Activated effector memory CD4-positive, alpha-beta T cell treated with Interleukin-2 at 50 U/mL for 16 hours (primary cell): ENCODE data around the gene TMTC3.
A peak's percentile ranks its signal among the peaks of the same experiment; 100 is the strongest.
"Not testable (repeated sequence)": the region's sequence is repeated elsewhere in the genome, so short reads cannot be mapped to it uniquely, and the experiment has no call there.

ENCODE experiments used
- DNase-seq: peaks from one replicate; pipeline ENCODE4 v3.0.0-alpha.2; 2020

Gene TMTC3

GRCh38 chr12:88141774-88142609, at the start of gene TMTC3, which contains the start of gene CEP290:
TSS of gene TMTC3 (plus strand) at chr12:88142307. CDS start at chr12:88148316, 6,009 bp downstream.
TSS of gene CEP290 (minus strand) at chr12:88142088. CDS start at chr12:88141307, 781 bp downstream.
- DNase-seq: peak; percentile 87

- DNase-seq: no peak
Observed at GRCh38 chr12:88092771-88093170, 49.3 kb upstream of the TMTC3 start.

DNA sequence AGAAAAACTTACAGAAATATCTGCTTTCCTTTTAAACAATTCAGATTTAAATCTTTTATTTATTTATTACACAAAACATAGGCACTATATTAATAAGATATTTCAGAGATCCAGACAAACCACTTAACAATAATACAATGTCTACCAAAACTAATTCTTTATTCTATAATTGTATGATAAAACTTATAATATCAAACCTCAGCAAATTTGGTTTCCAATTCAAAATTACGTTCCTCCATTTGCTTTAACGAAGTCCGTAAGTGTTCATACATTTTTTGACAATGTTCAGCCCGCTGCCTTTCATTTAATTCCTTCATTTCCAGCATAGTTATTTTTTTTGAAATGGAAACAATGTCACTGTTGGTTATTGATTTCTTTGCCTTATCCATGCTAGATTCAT, 48.5 kb upstream of the TMTC3 start:
- no peak for DNase-seq

DNA sequence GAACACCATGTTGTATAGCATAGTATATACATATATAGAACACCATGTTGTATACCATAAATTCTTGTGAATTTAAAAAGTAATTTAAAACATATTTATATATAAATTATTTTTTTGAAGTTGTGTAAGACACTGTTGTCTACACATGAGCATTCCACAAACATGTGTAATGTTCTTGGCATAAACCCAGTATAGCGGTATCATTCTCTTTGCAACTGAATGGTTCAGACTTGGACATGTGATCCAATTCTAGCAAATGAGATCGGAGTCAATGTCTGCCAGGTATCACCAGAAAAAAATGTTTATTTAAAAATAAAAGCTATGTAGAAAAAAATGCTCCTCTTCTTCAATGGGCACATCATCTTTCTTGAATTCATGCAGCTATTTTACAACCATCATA, 34.1 kb upstream of the TMTC3 start:
- no peak for DNase-seq

DNA sequence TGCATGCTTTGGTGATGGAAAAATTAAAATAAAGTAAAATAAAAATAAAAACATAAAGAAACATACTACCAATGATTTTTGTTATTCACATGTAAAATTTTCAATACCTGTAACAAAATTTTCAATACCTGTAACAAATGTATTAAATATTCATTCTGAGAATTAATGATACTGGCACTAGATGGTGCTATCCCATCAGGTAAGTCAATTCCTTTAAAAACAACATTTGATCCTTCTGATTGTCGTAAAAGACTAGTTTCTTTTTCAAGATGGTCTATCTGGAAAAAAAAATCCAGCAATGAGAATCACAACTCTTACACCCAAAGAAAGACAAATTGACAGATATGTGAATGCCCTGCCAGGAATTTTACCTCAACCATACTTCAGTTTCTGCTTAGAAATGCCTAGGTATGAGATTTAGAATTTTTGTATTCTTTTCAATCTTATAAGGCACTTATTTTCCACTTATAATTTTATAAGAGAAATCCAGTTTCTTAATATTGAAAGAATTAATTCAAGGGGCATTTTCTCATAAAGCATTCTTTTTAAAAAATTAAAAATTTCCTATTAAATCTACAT, 30.9 kb upstream of the TMTC3 start:
- no peak for DNase-seq

GRCh38 chr12:88113871-88114270, 28.2 kb upstream of the TMTC3 start:
- DNase-seq: no peak

DNA sequence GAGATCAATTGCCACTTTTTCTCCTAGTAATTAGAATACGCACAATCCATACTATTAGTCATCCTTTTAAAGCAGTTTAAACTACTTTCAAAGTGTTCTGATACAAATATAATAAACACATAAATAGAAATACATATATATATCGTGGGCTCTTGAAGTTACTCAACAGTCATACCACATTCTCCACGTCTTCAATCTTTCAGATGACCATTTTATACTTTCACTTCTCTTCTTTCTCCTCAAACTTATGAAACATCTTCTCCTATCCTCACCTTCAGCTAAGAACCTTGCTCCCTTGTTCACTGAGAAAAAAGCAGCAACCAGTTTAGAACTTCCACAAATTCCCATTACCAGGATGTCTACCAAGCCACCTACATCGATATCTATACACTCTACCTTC, 19.4 kb upstream of the TMTC3 start:
- no peak for DNase-seq

GRCh38 chr12:88127099-88127498, 15.0 kb upstream of the TMTC3 start:
- no peak for DNase-seq

- DNase-seq: no peak
Observed at GRCh38 chr12:88127855-88128254, 14.3 kb upstream of the TMTC3 start.

DNA sequence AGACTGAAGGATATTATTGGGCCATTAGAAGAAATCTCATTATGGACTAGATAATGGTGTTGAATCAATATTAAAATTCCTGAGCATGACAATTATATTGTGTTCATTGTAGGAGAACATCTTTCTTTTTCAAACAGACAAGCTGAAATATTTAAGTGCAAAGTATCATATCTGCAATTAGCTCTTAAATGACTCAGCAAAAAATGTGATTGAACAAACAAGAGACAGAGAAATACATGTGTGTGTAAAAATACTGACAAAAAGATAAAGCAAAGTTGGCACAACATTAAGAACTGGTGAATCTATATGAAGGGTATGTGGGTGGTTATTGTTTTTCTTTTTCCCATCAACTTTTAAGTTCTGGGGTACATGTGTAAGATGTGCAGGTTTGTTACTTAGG, 9.7 kb upstream of the TMTC3 start:
- no peak for DNase-seq

GRCh38 chr12:88133181-88133580, 8.9 kb upstream of the TMTC3 start:
- DNase-seq: not testable (repeated sequence)

GRCh38 chr12:88139711-88140110, 2.4 kb upstream of the TMTC3 start:
- DNase-seq: not testable (repeated sequence)

- no peak for DNase-seq
Observed at GRCh38 chr12:88141425-88141773, 708 bp upstream of the TMTC3 start.

DNA sequence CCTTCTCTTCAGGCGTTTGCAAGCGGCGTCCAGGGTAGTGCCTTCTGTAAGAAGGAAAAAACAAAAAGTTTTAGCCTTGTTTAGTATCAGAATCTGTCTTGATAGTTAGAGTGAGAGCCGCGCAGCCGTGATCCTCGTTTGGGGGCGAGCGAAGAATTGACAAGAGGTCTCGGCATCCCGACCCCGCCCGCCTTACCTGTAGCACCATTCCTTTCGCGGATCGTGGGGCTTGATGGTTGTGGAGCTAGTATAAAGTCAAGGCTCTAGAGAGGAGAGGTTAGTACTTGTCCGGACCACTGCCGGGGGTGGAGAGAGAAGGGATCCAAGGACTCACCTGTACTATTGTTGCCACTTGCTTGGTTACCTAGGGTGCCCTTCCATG, 494 bp downstream of the TMTC3 start:
- DNase-seq: no peak

- no peak for DNase-seq
Observed at GRCh38 chr12:88144037-88144436, 1.9 kb downstream of the TMTC3 start.

DNA sequence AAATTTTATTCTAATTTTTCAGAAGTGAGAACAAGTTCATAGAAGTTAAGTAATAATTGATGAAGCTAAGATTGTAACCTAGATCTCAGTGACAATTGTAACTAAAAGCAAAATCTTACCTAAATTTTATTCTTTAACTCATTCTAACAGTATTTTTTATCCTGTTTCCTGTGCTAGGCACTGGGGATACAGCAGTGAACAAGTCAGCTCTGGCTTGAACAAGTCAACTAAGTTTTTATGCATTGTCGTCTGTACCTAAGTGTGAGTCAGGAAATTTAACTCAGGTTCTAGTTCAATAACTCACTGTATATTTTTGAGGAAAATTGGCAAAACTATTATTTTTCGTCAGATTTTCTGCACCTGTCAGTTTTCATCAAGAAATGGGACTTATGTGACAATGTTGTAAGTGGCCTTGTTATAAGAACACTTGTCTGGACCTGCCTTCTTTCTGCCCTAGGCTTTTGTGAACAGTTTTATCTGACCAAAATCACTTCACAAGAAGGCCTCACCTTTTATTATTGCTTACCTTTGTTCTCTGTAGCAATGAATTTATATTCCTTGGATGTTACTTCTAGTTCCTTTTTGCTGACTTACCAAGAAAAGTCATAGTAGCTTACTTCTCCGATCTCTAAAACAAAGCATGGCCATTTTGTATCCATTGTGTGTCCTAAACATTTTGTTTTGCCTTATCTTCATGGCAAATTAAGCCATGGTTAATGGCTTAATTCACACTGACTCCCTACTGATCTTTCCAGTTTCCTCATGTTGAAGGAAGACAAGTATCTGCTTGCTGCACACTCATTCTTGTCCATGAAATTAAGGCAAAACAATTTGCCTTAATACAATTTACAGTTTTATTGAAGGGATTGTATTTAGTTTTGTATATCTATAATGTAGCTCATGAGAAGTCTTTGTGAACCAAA, 2.7 kb downstream of the TMTC3 start:
- DNase-seq: no peak

DNA sequence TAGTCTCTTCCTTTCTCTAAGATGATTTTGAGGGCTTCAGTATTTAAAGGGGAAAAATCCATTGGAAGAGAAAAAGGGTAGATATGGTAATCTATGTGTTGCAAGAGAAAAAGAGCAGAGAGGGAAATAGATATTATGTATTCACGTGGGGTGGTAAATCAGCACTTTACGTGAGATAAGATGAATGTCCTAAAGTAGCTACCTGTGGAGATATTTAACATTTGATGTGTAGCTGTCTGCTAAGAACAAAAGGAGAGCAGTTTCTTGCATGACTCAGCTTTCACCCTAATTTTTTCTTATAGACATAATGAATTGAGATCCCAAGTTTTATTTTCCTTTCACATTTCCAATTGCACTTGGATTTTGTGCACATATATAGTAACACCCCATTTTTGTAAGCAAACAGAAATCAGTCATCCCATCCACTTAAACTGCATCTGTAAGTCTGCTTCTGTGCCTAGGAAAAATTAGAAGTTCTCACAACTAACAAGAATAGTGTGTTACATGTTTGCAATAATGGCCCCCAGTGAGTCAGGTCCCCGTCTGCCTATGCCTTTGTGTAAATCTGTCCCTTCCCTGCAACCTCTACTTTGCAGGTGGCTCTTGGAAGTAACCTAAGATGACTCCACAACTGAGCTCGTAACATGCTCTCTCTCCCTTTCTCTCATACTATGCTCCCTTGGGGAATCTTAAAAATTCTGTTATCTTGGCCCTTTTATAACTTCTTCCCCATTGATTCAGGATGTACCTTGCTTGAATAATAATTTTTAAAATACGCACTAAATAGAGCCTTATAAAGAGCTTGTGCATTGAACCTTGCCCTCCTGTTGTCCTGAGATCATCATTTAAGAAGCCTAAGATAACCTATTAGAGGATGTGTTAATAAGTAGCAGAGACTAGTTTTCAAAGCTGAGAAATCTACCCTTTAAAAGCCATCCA, 3.7 kb downstream of the TMTC3 start:
- DNase-seq: no peak

DNA sequence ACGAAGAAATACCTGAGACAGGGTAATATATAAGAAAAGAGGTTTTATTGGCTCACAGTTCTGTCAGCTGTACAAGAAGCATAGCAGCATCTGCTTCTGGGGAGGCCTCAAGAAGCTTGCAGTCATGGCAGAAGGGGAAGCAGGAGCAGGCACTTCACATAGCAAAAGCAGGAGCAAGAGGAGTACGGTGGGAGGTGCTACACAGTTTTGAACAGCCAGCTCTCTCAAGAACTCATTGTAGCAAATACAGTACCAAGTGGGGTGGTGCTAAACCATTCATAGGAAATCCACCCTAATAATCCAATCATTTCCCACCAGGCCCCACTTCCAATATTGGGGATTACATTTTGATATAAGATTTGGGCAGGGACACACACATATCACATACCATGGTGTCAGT, 8.0 kb downstream of the TMTC3 start:
- no peak for DNase-seq

DNA sequence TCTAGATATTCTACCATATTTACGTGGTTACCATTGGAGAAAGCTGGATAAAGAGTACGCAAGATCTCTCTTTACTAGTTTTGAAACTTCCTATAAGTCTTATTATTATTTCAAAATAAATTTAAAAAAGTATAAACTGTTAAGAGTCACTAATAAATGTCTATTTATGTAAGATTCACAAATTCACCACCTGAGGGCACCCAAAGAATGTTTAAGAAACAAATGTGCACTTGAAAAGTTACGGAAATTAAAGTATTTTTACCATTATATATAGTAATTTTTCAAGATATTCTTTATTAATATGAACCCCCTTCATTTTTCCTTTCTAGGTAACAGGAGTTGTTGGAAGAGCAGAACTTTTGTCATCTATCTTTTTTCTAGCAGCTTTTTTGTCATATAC, 11.9 kb downstream of the TMTC3 start:
- DNase-seq: no peak

GRCh38 chr12:88156075-88156654, 14.1 kb downstream of the TMTC3 start:
- no peak for DNase-seq

DNA sequence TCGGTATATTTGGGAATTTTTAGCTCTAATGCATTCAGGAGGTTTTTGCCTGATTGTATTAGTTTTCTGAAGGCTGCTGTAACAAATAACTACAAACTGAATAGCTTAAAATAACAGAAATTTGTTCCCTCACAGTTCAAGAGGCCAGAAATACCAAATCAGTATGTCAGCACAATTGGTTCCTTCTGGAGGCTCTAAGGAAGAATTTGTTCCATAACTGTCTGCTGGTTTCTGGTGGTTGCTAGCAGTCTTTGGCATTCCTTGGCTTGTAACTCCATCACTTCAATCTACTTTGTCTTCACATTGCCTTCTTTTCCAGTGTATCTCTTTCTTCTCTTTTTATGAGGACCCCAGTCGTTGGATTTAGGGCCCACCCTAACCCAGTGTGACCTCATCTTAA, 21.3 kb downstream of the TMTC3 start:
- no peak for DNase-seq

DNA sequence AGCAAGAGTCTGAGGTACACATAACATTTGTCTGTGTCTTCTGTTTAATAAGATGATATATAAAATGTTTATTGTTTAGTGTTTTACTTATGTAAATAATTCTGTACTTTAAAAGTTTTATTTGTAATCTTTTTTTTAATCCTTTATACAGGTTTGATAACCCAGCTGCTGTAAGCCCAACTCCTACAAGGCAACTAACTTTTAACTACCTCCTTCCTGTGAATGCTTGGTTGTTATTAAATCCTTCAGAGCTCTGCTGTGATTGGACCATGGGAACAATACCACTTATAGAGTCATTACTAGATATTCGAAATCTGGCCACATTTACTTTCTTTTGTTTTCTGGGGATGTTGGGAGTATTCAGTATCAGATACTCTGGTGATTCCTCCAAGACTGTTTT, 24.1 kb downstream of the TMTC3 start:
- DNase-seq: no peak
